ENCODE results near the gene BAX. TPM values are rescaled to one million over a fixed set of nuclear protein-coding genes. Genes with fewer than 3 reads are reported as not detected.
A peak's percentile ranks its signal among the peaks of the same experiment; 100 is the strongest.

Gene BAX
- total and polyA plus RNA-seq, 2 of the 13 experiments (the other 11 are each of a cell fraction or from before 2014, with no cell fraction given): 139 to 176 TPM

GRCh38 chr19:48990400-48990799 is 35.7 kb downstream of the BAX start:
- H3K27me3 ChIP-seq (ENCODE audit: control insufficient read depth in 1 of 2, insufficient read depth in 2 of 2, low read length in 2 of 2): no peaks in the 10 kb centered on the region; a peak in 1 of 5 replicates
- H4K20me1 ChIP-seq (ENCODE audit: insufficient read depth, low read length): no peaks in the 10 kb centered on the region
- POLR2A ChIA-PET: no interaction called here
- in situ Hi-C loops (cut with HindIII; ENCODE audit: extremely low pct_ligation_motif_present, low pct_unique_long_range_greater_than_20kb): no loop called here
- WGBS (ENCODE audit: low lambda C conversion rate): 97% methylated on average over 4 of the region's 4 CpGs
- ATAC-seq (no peak), DNase-seq (ENCODE audit: low spot score) (no peak), FAIRE-seq (no peak)
- intact Hi-C loops (cut with micrococcal nuclease; ENCODE audit: unreplicated experiment): no loop called here
- no peaks in the 10 kb centered on the region for H3K9me3 ChIP-seq (ENCODE audit: low read length)
- CTCF ChIA-PET (ENCODE audit: low intra/inter-chr PET ratio, low total read pairs): no interaction called here
- 0 out of 2 replicates have a peak, but pooled peaks have one; percentile 16 for TF ChIP-seq ZBTB33 (CRISPR knock-in tag; IDR thresholded peaks at IDR 0.05)
- TF ChIP-seq ZNF333 (CRISPR knock-in tag; IDR thresholded peaks at IDR 0.05; ENCODE audit: borderline replicate concordance): no peak
- H3K4me1 ChIP-seq (ENCODE audit: insufficient read depth, low read length): peaks cover 32% of the 10 kb centered on the region
- H3K36me3 ChIP-seq (replicated peaks in 1 of 2; ENCODE audit: control insufficient read depth in 1 of 2, insufficient read depth in 2 of 2, low read length in 2 of 2): peaks cover 9 to 30% of the 10 kb centered on the region in 2 experiments; a peak in 4 of 5 replicates
- H3K9ac ChIP-seq (ENCODE audit: insufficient read depth, low read depth, low read length): 0 out of 2 replicates have a peak overlapping the region, but pooled peaks have one; percentile 10
- H3K79me2 ChIP-seq (ENCODE audit: insufficient read depth, low read length): peaks cover 44% of the 10 kb centered on the region
- BruUV-seq (replicated peaks): no TSS peak
- H3K4me2 ChIP-seq (ENCODE audit: low read depth, low read length): peak overlapping the region; percentile 10; the same call in 1 of the 2 replicates
- no peak overlapping the region for H3K27ac ChIP-seq (ENCODE audit: extremely low read length, insufficient read depth, low read length)
- no peak overlapping the region for H2AFZ ChIP-seq (ENCODE audit: low read length)
- H3K4me3 ChIP-seq (replicated peaks in 1 of 3; ENCODE audit: insufficient read depth in 1 of 3, low read depth in 2 of 3, low read length in 3 of 3): no peak overlapping the region

GRCh38 chr19:48991011-48991609 is 36.4 kb downstream of the BAX start:
- intact Hi-C loops (cut with micrococcal nuclease; ENCODE audit: unreplicated experiment): no loop called here
- POLR2A ChIA-PET: no interaction called here
- Histone ChIP-seq H3K9me3 (ENCODE audit: low read length) (no peaks in the 10 kb centered on the region), H3K4me2 (ENCODE audit: low read depth, low read length) (peak overlapping the region; percentile 93), H3K4me3 (replicated peaks in 1 of 3; ENCODE audit: insufficient read depth in 1 of 3, low read depth in 2 of 3, low read length in 3 of 3) (peak overlapping the region in 2 of 3 experiments; percentile 93 to 98; a peak in 4 of 6 replicates), H3K27ac (ENCODE audit: extremely low read length, insufficient read depth, low read length) (no peak overlapping the region), H3K9ac (ENCODE audit: insufficient read depth, low read depth, low read length) (peak overlapping the region; percentile 85), H3K4me1 (ENCODE audit: insufficient read depth, low read length) (peaks cover 35% of the 10 kb centered on the region), H2AFZ (ENCODE audit: low read length) (no peak overlapping the region), H3K36me3 (replicated peaks in 1 of 2; ENCODE audit: control insufficient read depth in 1 of 2, insufficient read depth in 2 of 2, low read length in 2 of 2) (peaks cover 9 to 23% of the 10 kb centered on the region in 2 experiments; a peak in 4 of 5 replicates), H3K27me3 (ENCODE audit: control insufficient read depth in 1 of 2, insufficient read depth in 2 of 2, low read length in 2 of 2) (no peaks in the 10 kb centered on the region; a peak in 1 of 5 replicates), H3K79me2 (ENCODE audit: insufficient read depth, low read length) (peaks cover 49% of the 10 kb centered on the region), H4K20me1 (ENCODE audit: insufficient read depth, low read length) (no peaks in the 10 kb centered on the region)
- CTCF ChIA-PET (ENCODE audit: low intra/inter-chr PET ratio, low total read pairs): no interaction called here
- in situ Hi-C loops (cut with HindIII; ENCODE audit: extremely low pct_ligation_motif_present, low pct_unique_long_range_greater_than_20kb): no loop called here
- 94% methylated on average over 22 of the region's 22 CpGs for WGBS (ENCODE audit: low lambda C conversion rate)
- ATAC-seq (no peak), FAIRE-seq (no peak), DNase-seq (ENCODE audit: low spot score) (no peak)
- BruUV-seq (replicated peaks): no TSS peak
- TF ChIP-seq ADNP (CRISPR knock-in tag; IDR thresholded peaks at IDR 0.05): no peak
- TF ChIP-seq NCOR1 (IDR thresholded peaks at IDR 0.05; ENCODE audit: borderline replicate concordance, low read length): no peak
- no peak for TF ChIP-seq ZNF615 (CRISPR knock-in tag; IDR thresholded peaks at IDR 0.05; ENCODE audit: borderline replicate concordance)
- no peak for TF ChIP-seq FOXC1 (CRISPR knock-in tag; IDR thresholded peaks at IDR 0.05; ENCODE audit: borderline replicate concordance)
- no peak for TF ChIP-seq ZFAT (CRISPR knock-in tag; conservative IDR thresholded peaks at IDR 0.05)
- no peak for TF ChIP-seq HIC2 (CRISPR knock-in tag; IDR thresholded peaks at IDR 0.05; ENCODE audit: low read depth)
- no peak for TF ChIP-seq ZNF292 (CRISPR knock-in tag; IDR thresholded peaks at IDR 0.05; ENCODE audit: borderline replicate concordance, low read depth)
- no peak for TF ChIP-seq BORCS8-MEF2B (CRISPR knock-in tag; IDR thresholded peaks at IDR 0.05)
- no peak for TF ChIP-seq ZNF607 (CRISPR knock-in tag; IDR thresholded peaks at IDR 0.05; ENCODE audit: borderline replicate concordance)
- TF ChIP-seq ZNF556 (CRISPR knock-in tag; IDR thresholded peaks at IDR 0.05; ENCODE audit: borderline replicate concordance): no peak
- no peak for TF ChIP-seq ZNF317 (CRISPR knock-in tag; IDR thresholded peaks at IDR 0.05)
- TF ChIP-seq ZFP36 (IDR thresholded peaks at IDR 0.05; ENCODE audit: borderline replicate concordance, low read depth, low read length, partially characterized antibody): no peak
- no peak for TF ChIP-seq NFIB (CRISPR knock-in tag; IDR thresholded peaks at IDR 0.05; ENCODE audit: borderline replicate concordance)
